ENCODE measurements around the gene ZNF746. TPM values are rescaled to one million over a fixed set of nuclear protein-coding genes. Genes with fewer than 3 reads are reported as not detected.
"Not testable (repeated sequence)": the region's sequence is repeated elsewhere in the genome, so short reads cannot be mapped to it uniquely, and the experiment has no call there.

ZNF746 gene
- polyA plus RNA-seq (ENCODE audit: insufficient read length) = 9.3 TPM

DNA sequence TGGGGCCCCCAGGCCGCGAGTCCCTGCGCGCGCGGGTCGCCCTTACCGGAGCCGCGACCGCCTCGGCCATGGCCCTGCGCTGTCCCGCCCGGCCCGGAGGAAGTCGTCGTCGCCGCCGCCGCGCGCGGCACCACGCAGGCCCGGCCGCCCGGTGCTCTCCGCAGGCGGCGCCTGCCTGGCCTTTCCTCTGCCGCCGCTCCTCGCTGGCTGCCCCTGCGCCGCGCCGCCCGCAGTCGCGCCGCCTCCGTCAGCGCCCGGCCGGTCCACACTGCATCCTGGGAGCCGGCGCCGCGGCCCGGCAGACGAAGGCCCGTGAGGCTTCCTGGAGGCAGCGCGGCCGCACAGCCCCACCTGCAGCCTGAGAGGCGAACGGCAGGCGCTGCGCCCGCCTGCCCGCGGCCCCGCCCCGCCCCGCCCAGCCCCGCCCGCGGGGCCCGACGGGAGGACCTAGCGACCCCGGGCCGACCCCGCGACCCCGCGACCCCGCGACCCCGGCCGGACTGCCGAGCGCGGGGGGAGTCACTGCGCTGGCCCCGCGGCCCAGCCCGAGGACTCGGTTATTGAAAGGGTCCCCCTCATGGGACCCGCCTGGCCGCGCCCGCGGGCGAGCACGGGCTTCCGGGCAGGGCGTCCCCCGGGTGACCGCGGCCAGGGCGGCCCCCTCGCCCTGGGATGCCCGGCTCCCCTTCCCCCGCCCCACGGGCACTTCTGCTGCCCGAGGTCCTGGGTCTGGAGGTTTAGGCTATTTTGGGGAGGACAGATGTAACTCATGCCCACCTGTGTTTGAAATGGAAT lies at the start of gene ZNF746:
Gene ZNF746, minus strand, starts transcription at position 343 of the 795 bp plus-strand sequence. Its CDS starts 273 bp downstream, at position 70.
- DNase-seq = peak; percentile 77

DNA sequence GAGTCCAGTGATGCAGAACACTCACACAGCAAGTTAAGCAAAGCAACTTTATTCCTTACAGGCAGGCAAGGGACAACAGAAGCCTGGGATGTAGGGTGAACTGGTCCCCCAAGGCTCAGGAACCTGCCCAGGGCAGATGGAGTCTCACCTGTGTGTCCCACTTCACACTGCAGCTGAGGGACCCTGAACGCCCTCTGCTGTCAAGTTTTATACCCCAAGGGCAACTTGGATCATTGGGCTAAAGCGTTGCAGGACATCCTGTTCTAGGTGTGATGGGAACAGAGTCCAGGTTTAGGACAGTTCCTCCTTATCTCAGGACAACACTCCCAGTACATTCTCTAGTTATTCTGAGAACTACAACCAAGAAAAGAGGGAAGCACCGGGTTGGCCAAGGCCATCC lies 49.5 kb upstream of the ZNF746 start:
- no peak for DNase-seq

DNA sequence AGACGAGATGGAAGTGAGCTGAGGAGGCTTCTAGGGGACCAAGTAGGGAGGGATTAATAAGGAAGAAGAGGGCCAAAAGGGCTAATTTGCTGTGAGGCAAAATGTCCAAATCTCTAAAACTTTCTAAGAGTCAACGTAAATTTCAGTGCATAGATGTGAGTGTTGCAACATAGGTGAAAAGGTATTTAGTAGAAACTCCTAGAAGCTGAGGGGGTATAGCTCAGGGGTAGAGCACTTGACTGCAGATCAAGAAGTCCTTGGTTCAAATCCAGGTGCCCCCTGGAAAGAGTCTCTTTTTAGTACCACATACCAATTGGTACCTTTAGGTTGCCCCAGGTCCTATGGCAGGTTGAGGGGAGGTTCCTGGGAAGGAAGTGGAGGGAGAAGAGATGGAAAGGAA lies 48.7 kb upstream of the ZNF746 start:
- DNase-seq = no peak

DNA sequence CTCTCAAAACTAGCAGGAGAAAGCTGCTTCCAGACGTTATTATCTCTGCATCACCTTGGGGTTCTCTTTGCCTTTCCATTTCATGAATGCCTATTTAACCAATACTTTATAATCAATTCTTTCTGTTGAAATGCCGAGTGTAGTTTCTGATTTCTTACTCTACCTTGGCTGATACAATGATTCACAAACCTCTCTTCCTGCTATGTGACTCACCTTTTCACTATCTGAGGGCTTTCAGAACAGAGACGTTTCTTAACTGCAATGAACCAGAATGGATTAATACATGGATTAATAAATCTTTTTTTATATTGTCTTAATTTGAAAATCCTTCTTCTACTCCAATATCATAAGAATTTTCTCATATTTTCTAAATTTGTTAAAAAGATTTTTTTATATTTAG lies 46.4 kb upstream of the ZNF746 start:
- DNase-seq = no peak

DNA sequence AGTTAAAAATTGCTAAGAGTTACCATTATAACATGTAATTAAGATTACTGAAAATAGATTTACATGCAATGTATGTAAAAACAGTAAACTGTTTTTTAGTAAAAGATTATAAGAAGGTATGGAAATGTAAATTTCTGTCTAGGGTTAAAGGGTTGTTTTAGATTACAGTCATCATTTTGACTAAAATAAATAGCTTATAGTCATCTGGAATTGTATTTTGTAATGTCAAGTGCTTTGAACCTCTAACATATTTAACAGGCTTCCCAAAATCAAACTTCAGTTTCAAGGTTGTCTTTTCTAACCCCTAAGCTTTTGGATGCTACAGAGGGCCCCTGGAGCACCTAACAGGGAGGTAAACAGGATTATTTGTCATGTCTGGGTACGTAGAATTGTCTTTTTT lies 35.0 kb upstream of the ZNF746 start:
- DNase-seq = no peak

DNA sequence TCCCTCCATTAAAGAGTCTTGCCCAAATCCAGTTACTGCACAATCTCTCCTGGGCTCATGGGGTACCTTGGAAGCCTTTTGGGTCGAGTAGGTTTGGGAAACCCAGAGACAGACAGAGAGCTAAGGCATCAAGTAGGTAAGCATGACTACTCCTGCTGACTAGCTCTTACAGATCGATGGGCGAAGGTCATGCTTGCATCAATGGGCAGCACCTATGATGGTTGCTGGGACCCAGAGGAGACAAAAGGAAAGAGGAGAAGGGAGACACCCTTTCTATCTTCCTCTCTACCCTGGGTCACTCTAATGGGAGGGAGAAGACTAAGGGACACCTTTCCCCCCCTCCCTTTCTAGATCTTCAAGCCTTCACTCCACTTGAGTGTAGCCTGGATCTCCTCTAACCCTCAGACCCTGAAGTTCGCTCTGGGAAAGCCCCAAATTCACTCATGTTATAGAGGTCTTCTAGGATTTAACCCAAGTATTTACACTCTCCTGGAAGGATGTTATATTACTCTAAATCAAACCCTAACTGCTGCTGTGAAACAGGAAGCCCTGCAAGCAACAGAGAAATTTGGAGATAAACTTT lies 31.6 kb upstream of the ZNF746 start:
- DNase-seq = no peak

DNA sequence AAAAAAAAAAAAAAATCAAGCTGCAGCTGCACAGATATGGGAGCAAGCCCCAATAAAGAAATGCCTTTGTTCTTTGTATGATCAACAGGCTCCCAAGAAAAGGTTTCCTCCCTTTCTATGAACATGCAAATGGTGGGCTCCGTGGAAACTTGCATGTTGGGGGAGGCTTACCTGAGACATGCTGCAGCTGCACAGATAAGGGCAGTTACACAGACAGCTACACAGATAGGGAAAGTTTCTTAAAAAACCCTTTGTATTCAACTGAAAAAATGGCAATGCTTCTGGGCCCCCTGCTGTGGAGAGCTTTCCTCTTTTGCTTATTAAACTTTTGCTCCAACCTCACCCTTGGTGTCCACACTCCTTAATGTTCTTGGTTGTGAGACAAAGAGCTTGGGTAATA lies 29.8 kb upstream of the ZNF746 start:
- no peak for DNase-seq

DNA sequence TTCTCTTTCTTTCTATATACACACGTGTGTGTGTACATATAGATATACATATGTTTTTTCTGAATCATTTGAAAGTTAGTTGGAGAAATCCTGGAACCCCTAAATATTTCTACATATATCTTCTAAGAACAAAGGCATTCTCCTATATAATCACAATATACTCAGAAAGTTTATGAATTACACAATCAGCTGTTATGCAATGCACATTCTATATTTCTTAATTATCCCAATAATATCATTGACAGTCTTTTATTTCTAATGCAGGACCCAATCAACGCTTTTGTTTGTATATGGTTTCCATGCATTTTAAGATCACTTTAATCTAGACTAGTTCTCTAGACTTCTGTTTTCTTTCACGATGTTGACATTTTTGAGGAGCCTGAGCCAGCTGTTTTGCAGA lies 27.7 kb upstream of the ZNF746 start:
- no peak for DNase-seq

DNA sequence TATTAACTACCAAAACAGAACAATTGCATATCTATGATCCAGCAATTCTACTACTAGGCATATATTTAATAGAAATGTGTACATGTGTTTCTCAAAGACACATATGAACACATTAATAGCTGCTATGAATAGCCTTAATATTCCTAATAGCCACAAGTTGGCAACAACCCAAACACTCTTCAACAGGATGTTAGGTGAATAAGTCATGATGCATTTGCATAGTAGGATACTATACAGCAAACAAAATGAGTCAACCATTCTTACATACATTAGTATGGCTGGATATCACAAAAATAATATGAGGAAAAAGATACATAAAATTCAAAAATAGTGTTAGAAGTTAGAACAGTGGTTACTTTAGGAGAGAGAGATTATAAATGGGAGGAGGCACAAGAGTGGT lies 26.8 kb upstream of the ZNF746 start:
- no peak for DNase-seq

DNA sequence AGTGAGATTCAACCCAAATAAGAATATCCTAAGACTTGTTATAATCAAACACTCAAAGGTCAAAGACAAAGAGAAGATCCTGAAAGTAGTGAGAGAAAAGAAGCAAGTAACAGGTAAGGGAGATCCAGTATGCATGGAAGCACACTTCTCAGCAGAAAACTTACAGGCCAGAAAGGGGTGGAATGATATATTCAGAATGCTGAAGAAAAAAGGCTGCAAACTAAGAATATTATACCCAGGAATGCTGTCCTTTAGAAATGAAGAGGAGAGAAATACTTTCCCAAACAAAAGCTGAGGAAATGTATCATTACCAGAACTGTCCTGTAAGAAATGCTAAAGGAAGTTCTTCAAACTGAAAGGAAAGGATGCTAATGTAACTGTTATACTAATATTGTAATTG lies 12.6 kb upstream of the ZNF746 start:
- DNase-seq = no peak

DNA sequence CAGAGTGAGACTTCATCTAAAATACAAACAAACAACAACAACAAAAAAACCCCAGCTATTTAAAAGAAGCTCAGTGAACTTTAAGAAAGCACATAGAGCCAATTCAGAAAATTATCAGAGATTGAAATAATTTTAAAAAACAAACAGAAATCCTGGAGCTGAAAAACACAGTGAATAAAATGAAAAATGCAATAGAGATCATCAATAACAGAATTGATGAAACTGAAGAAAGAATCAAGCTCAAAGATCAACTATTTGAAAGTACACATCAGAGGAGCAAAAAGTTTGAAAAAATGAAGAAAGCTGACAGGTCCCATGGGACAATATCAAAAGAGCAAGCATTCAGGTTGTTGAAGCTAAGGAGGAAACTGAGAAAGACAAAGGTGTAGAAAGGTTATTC lies 12.2 kb upstream of the ZNF746 start:
- DNase-seq = no peak

DNA sequence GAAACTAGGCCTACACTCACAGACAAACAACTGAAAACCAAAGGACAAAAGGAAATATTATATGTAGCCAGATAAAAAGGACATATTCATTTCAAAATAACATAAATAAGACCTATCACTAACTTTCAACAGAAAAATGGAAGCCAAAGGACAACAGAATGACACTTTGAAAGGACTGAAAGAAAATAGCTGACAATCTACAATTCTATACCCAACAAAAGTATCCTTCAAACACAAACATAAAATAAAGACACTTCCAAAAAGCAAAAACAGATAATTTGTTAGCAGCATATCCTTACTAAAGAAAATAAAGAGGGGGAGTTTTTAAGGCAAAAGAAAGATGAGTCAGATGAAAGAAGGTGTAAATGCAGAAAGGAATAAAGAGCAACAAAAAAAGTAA lies 7.9 kb upstream of the ZNF746 start:
- no peak for DNase-seq

DNA sequence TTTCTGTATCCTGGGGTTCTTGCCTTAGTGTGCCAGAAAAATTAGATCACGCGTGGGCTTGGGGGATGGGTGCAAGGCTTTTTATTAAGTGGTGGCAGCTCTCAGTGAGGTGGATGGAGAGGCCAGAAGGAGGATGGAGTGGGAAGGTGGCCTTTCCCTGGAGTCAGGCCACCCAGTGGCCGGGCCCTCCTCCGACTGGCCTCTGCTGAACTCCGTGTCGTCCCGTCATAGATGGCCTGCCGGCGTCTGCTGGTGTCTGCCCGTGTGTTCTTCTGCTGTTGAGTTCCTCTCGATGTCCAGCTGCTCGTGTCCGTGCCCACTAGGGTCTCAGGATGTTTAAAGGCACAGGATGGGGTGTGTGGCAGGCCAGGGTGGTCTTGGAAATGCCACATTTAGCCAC lies 4.0 kb upstream of the ZNF746 start:
- DNase-seq = no peak

DNA sequence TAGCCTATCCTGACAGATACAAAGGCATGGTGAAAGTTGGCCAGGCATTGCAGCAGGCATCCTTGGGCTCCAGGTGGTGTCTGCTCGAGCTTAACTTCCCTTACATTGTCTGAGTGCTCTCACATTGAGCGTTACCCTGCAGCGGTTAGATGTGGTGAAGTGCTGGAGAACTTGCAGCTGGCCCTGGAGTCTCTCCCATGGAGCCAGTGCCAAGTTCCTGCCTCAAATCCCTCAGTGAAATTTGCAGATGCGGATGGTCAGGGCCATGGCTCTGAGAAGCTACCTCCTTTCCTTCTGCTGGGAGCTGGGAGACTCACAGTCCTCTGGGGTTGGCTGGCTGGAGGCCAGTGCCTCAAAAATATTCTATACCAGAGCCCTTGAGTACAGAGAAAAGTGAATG lies 3.3 kb upstream of the ZNF746 start:
- DNase-seq = no peak

DNA sequence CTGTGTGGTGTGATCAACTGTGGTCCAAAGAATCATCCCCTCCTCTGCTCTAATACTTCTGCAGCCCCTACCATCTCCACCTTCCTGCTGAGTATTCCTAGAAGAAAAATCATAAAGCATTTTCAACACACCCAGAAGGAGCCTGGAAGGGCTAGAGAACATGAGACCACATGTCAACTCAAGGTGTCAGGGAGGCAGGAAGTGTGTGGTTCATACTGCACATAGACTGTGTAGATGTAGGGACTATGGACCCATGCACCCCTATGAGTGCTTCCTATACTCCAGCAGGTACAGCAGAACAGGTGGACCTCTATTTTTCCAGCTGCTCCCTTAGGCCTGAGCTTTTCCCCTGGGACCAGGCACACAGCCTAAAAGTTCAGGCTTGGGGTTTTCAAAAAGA lies 2.6 kb upstream of the ZNF746 start:
- DNase-seq = no peak

DNA sequence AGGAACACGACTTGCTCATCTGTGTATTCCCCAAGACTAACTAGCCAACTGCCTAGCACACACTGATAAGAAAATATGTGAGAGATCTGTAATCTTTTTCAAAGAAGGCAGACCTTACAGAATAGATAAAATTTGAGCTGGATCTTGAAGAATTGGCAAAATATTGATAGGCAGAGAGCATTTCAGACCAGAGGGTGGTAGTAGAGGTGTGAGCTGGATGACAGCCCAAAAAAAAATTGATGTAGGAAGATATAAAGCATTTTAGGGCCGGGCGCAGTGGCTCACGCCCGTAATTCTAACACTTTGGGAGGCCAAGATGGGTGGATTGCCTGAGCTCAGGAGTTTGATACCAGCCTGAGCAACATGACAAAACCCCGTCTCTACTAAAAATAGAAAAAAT lies 1.2 kb upstream of the ZNF746 start:
- DNase-seq = no peak

DNA sequence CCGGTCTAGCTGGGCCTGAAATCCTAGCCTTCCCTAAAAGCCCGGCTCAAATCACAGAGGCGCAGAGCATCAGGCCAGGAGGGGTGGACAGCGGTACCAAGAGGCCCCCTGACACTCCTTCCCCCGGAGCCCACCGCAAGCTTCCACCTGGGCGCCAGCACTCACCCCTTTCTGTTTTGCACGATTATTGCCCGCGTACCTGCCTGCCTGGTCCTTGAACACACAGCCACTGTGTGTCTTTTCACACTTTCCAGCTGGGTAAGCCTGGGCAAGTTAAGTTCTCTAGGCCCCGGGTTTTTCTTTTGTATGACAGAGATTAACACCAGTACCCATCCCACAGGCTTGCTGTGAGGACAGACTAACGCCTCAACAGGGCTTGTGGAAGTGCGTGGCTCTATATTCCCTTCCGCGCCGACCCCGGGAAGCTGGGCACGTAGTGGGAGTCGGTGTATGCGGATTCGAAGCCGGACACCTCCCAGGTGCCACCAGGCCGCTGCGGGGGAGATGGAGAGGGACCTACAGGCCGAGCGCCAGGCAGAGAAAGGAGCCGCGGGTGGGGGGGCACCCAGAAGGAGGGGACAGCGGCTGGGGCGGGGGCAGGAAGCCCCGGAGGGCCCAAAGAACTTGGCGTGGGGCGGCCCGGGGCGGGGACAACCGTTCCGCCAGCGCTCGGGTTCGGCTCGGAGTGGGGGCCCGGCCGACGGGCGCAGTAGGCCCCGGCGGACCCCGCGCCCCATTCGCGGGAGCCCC lies 792 bp downstream of the ZNF746 start:
- peak; percentile 39 for DNase-seq

DNA sequence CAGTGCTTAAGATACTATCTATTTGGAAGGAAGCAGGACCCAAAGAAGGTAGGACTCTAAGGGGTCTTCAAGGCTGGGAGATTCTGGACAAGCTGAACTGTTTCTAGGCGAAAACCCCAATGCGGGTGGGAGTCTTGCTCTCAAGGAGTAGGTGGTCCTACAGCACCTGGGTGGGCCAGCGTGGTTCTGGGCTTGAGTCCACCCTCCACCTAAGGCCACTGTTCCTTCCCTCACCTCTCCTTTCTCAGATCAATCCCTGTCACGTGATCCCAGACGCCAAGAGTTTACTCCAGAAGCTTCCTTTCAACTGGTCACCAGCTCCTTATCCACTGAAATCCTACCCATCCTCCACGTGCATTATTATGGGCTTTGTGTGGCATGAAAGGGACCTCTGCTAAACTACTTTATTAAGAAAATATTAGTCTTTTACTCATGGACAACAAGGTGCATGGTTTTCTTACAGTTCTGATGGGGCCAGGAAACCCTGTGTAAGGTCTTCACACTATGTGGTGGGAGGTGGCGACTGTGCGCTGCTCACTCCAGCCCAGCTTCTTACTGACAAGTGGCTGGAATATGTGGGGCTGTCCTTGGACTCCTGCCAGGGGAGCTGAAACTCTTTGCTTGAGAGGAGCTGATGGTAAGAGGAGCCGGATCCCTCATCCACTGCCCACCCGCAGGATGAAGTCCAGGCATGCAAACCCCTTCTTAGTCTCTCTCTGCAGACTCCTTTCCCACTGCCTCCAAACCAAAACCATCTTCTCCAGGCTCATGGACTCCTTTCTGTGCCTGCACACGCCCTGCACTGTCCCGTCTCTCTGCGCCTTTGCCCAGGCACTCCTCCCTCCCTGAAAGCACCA lies 1.6 kb downstream of the ZNF746 start:
- DNase-seq = peak; percentile 77

DNA sequence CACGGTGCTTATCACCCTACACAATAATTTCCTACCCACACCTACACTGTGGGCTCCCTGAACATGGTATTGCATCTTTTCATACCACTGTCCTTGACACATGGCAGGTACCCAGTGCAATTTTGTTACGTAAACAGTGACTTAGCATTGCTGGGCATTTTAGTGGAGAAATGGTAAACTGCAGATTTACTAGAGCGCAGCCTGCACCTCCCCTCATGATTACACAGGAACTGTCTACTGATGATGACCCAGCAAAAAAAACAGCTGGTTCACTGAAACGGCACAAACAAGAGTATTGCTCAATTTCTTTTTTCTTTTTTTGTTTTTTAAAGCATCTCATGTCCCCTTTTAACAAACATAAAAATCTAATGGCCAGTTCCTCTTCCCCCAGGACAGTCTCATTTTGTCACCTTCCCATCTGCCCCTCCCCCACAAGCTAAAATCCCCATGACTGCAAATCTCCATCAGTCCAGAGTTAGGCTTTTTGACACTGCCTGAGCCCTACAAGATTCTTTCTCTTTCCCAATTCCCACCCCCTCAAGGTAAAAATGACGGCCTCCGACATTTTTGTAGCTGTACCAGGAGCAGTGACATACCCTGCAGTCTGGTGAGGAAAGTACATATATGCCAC lies 2.8 kb downstream of the ZNF746 start:
- DNase-seq = no peak

DNA sequence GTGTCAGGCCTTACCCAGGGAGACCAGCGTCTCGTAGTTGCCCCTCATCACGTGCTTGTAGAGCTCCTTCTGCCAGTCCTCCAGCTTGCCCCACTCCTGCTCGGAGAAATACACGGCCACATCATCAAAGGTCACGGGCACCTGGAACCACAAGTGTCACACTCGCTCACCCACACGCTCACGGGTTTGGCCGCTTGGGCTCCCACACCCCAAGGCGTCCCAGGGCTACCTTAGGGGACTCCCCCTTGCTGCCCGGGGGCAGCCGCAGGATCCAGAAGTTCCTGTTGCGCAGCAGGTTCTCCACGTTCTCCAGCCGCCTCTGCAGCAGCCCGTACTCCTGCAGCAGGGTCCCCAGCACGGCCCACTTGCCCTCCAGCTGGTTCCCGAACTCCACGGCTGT lies 3.6 kb downstream of the ZNF746 start:
- DNase-seq = not testable (repeated sequence)

DNA sequence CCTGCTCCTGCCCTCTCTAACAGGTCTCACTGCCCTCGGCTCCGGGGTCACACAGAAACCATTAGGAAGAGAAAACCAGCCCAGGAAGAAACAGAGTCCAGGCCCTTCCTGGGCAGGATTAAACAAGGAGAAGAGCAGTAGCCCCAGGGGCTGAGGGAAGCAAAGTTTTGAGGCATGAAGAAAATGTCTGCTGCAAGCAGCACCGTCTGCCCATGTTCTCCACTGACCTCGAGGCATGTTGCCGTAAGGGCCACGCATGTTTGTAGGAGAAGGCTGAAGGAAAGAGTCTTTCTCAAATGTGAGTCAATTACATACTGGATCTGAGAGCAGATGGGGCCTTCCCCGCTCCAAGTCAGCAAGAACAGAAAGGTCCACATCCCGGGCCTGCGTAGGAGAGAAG lies 4.2 kb downstream of the ZNF746 start:
- no peak for DNase-seq

DNA sequence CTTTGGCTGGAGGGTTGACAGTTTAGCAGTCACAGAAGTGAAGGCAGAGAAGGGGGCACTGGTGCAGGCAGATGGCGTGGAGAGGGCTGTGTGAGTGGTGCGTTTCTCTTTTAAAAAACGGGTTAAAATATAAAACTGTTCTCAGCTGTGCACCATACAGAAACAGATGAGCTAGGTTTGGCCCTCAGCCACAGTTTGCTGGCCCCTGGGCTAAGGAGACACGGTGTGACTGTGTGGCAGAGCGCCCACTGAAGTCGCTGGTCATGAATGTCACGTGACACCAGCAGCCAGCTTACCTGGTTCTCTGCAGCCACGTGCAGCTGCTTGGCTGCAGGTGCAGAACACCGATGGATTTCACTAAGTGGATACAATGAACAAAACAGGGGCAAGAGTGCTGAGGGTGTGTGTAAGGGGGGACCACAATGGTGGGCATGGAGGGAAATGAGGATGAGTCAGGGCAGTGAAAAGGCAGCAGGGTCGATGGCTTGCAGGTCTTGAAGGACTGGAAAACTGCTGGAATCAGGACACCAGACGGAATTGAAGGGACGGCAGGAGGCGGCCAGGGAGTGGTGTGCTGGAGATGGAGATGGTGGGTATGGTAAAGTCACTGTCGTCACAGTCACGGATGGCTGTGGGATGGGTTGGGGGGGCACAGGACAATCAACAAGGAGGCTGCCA lies 7.4 kb downstream of the ZNF746 start:
- DNase-seq = no peak
